Loucy (cell line): ENCODE data around the gene MYO7B.

ENCODE experiments used
- CTCF ChIP-seq: fragments of 200-600 bp; sonication (generic); conservative IDR thresholded peaks from 2 replicates; pipeline ENCODE4 v1.5.1; 2014; ENCODE audit warnings: mild to moderate bottlenecking, antibody characterized with exemption, low read length
- EZH2phosphoT487 ChIP-seq: fragments of 200-600 bp; IDR thresholded peaks from 2 replicates; pipeline ENCODE4 v1.6.1; 2018; ENCODE audit warnings: antibody characterized with exemption, mild to moderate bottlenecking, moderate library complexity, borderline replicate concordance

DNA sequence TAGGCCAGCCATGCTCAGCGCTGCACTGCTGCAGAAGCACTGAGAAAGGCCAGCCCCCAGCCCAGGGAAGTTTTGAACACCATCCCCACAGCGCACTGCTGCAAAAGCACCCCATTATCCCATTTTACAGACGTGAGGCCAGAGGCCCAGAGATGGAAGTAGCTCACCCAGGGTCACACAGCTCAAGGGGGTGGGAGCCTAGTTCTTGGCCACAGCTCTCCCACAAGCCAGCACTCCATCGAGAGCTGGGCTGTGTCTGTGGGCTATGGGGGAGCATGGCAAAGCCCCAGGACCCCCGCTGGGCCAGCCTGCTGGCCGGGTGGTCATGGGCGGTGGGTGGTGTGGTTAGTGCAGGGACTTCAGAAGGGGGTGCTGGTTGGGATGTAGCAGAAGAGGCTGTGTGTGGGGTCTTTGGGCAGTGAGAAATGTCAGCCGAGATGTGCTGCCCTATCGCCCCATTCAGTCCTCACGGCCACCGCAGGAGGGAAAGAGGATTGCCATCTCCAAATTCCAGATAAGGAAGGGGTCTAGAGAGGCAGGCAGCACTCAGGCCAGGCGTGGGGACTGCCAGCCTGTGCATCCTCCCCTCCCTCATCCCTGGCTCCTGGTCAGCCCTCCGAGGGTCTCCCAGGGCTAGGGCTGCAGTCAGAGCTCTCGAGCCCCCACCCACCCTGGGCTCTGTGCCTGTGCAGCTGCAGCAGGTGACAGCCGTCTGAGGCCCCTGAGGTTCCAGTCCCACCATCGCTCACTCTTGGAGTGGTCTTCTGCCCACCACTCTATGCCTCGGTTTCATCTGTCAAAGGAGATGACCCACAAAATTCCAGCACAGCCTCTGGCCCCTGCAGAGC, 93.5 kb downstream of the MYO7B start:
- TF ChIP-seq CTCF (no peak), EZH2phosphoT487 (no peak)
